HFFc6 (cell line): ENCODE results near the gene CDC45. TPM values are rescaled to one million over a fixed set of nuclear protein-coding genes. Genes with fewer than 3 reads are reported as not detected.

ENCODE experiments used
- total RNA-seq, 6 experiments: library from RNA; stranded (reverse); fragmentation: NEBNext Ultra II Directional; extraction: Animal tissue kit (Norgen Biotek cat#: 25700); gene quantifications; 2 replicates in 1 of 6; 3 replicates in 5 of 6; pipeline ENCODE4 v1.2.3, GENCODE V29; 2021

CDC45 gene
- total RNA-seq, 6 experiments from 2014 or later = 8.8 to 17.4 (median 16.2) TPM

Other genes starting within 250 kb of the CDC45 start
- 1 to 10 TPM; 6.3 to 9.0 (median 7.3) TPM for gene CLTCL1, start 188.2 kb upstream of the CDC45 start, total RNA-seq
- 10 to 100 TPM; 26.6 to 30.8 (median 27.4) TPM for gene HIRA, start 48.2 kb upstream of the CDC45 start, total RNA-seq
- 10 to 100 TPM; 44.6 to 52.6 (median 47.5) TPM for gene MRPL40, start 47.4 kb upstream of the CDC45 start, total RNA-seq
- gene C22orf39, start 32.2 kb upstream of the CDC45 start, total RNA-seq = 10 to 100 TPM; 11.2 to 12.7 (median 12.2) TPM
- gene UFD1, start 727 bp upstream of the CDC45 start, total RNA-seq = 100 to 1,000 TPM in 4 of 6 experiments, 10 to 100 TPM in 2; 94.9 to 134 (median 113) TPM
- gene CLDN5, start 44.5 kb downstream of the CDC45 start, total RNA-seq = under 1 TPM in 1 of 6 experiments, not detected in 5; 0.16 TPM
- gene SEPTIN5, start 234.6 kb downstream of the CDC45 start, total RNA-seq = 10 to 100 TPM in 2 of 6 experiments, 1 to 10 TPM in 4; 4.9 to 13.7 (median 6.5) TPM
- gene GP1BB, start 243.6 kb downstream of the CDC45 start, total RNA-seq = 1 to 10 TPM in 1 of 6 experiments, under 1 TPM in 2, not detected in 3; 0.27 to 1.1 (median 0.41) TPM